Measurements from ENCODE around the gene PPA2.

PPA2 gene

DNA sequence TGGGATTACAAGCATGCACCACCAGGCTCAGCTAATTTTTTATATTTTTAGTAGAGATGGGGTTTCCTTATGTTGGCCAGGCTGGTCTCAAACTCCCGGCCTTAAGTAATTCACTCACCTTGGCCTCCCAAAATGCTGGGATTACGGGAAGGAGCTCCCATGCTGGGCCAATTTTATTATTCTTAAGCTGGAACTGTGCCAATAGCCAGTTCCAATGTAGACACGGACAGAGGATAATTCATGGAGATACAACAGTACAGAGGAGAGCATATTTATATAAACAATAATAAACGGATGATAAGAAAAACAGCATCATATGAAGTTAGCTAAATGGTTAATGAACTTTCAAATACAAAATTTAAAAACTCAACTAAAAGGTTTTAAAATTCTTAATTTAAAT lies 87.8 kb downstream of the PPA2 start:
- no peak for DNase-seq

- DNase-seq = no peak
These were observed 99.8 kb downstream of the PPA2 start for GRCh38 chr4:105374071-105374470.

- DNase-seq = no peak
These were observed 100.5 kb downstream of the PPA2 start for GRCh38 chr4:105373324-105373723.

GRCh38 chr4:105369988-105370387 lies 103.9 kb downstream of the PPA2 start:
- no peak for DNase-seq

- no peak for DNase-seq
These were observed 112.8 kb downstream of the PPA2 start for GRCh38 chr4:105361053-105361452.

- DNase-seq = no peak
These were observed 116.4 kb downstream of the PPA2 start for GRCh38 chr4:105357258-105357980.

DNA sequence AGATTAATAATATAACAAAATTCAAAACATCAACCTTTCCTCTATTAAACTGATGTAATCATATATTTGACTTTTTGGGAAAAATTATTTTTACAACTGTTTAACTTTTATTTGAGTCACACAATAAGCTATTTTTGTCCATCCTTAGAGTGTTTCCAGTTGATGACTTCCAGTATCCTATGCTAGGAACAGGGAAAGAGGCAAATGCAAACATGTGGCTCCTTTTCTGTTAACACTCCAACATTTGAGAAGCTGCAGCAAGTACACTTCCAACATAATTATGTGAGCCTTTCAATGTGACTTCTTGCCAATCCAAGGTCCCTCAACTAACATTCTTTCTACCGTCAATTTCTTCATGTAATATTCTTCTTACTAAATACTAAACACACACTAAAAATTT lies 117.7 kb downstream of the PPA2 start:
- no peak for DNase-seq

DNA sequence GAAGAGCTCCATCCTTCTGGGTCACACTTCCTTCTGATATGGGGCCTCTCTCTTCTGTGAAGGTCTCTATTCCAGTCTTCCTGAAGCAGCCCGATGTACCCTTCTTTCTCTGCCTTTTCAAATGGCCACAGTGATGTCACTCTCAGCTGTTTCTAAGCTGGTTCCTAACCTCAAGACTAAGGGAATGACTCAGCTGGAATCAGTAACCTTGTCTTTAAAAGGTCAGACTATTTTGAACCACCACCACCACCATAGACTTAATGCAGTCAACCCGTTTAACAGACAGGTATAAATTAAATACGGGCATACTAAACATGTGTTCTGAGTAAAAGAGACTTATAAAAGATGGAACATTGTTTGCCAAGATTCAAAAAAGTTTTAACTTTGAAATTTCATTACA lies 121.0 kb downstream of the PPA2 start:
- no peak for DNase-seq

- no peak for DNase-seq
These were observed 122.0 kb downstream of the PPA2 start for GRCh38 chr4:105351861-105352260.

- DNase-seq = no peak
These were observed 122.9 kb downstream of the PPA2 start for GRCh38 chr4:105350859-105351490.

DNA sequence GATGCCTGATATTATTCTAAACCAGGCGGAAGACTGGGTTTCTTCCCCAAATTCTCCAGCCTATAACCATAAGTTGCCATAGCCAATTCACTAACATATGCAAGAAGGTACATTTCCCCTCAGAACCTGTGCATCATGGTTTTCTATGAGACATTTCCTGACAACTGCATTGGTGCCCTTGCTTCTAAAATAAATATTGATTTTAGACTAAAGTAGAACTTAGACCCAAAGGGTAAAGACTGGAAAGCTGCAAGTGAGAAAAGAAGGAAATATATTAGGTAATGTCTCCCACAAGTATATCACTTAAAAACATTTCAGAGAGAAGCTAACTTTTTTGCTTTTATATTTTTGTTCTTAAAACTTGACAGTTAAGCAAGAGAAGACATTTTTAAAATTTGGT lies 125.1 kb downstream of the PPA2 start:
- DNase-seq = no peak

- DNase-seq = no peak
These were observed 127.0 kb downstream of the PPA2 start for GRCh38 chr4:105346869-105347268.

GRCh38 chr4:105345838-105346237 lies 128.0 kb downstream of the PPA2 start:
- no peak for DNase-seq

- no peak for DNase-seq
These were observed 128.5 kb downstream of the PPA2 start for GRCh38 chr4:105345358-105345757.

DNA sequence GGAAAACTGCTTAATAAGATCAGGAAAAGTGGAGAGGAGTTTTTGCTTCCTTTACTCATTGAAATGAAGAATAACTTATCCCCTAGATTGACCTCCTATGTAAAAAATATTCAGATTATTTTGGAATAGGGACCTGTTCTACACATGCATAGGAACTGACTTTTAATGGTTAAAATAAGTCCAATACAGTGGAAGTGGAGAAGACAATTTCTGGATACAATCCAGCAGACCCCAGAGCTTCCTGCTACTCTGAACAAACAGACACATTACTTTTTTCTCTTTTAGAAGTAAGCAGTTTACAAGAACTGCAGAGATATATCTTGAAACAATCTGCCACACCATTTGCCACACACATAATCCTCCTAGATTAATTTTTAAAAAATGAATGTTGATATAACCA lies 129.7 kb downstream of the PPA2 start:
- DNase-seq = no peak

- no peak for DNase-seq
These were observed 130.5 kb downstream of the PPA2 start for GRCh38 chr4:105343146-105343931.

- no peak for DNase-seq
These were observed 144.8 kb downstream of the PPA2 start for GRCh38 chr4:105329081-105329480.

- DNase-seq = no peak
These were observed 145.9 kb downstream of the PPA2 start for GRCh38 chr4:105327956-105328355.

GRCh38 chr4:105327222-105327621 lies 146.6 kb downstream of the PPA2 start:
- no peak for DNase-seq

Measured in stimulated activated CD4-positive, alpha-beta T cell treated with anti-CD3 and anti-CD28 coated beads, Interleukin-12 subunit alpha, Interleukin-12 subunit beta, amount 100 ng/mL, for 4 hours (primary cell).